AML-193 (cell line): ENCODE measurements around the gene IBA57.
"Not testable (repeated sequence)": the region's sequence is repeated elsewhere in the genome, so short reads cannot be mapped to it uniquely, and the experiment has no call there.

Source experiments
- DNase-seq, 2 experiments: peaks; one replicate each; lab custom pipeline; 2025; lab: John Stamatoyannopoulos, UW

IBA57 gene

GRCh38 chr1:228226956-228227791, 61.6 kb downstream of the IBA57 start:
- DNase-seq: no peak

GRCh38 chr1:228228147-228228546, 62.5 kb downstream of the IBA57 start:
- not testable (repeated sequence) for DNase-seq

GRCh38 chr1:228228601-228229074, 63.0 kb downstream of the IBA57 start:
- DNase-seq: no peak

- no peak for DNase-seq
These were observed 65.6 kb downstream of the IBA57 start for GRCh38 chr1:228231189-228231588.
